ENCODE data around the gene FANCC. TPM values are rescaled to one million over a fixed set of nuclear protein-coding genes. Genes with fewer than 3 reads are reported as not detected.
"Not testable (repeated sequence)": the region's sequence is repeated elsewhere in the genome, so short reads cannot be mapped to it uniquely, and the experiment has no call there.

The FANCC gene
- total and polyA plus RNA-seq, 4 donors = 8.3 to 32.4 (median 11.5) TPM

DNA sequence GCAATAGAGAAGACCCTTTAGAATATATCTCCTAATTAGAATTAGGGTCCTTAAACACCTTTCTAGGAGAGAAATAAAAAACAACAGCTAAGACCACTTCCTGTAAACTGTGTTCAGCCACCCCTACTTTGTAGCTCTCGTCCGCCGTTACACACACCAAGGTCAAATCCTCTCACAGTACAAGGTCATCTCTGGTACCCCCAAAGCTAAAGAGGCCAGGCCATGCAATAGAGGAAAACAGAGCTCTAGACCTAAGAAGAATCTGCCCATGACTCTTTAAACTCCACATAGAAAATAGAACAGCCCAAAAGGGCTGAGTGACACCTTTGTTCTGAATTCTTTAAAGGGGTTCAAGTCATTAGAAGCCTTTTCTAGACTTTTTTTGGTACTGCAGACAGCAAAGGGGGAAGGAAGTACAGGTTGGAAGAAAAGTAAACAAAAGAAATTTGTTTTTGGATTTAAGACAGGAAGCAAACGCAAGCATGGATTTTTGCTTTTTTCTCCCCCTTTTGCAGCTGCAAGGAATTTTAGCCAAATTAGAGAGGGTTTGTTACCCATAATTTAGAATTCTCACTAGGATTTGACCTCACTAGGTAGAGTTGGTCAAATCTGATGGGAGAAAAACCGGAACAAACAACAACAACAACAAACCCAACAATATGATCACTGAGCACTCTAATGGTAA, 13.4 kb upstream of the FANCC start:
- Histone ChIP-seq H3K27me3 (ENCODE audit: control insufficient read depth in 4 of 4, insufficient read depth in 4 of 4, low read length in 3 of 4) (no peaks in the 10 kb centered on the region), H3K9me3 (ENCODE audit: control insufficient read depth in 4 of 4, low read length in 3 of 4) (no peaks in the 10 kb centered on the region), H3K36me3 (ENCODE audit: control insufficient read depth in 4 of 4, insufficient read depth in 3 of 4, low read depth in 1 of 4, low read length in 3 of 4) (no peaks in the 10 kb centered on the region), H3K4me1 (ENCODE audit: control insufficient read depth in 4 of 4, insufficient read depth in 4 of 4, low read length in 3 of 4) (no peaks in the 10 kb centered on the region), H3K4me3 (ENCODE audit: low read depth in 1 of 3, low read length in 3 of 3) (no peak overlapping the region), H3K27ac (ENCODE audit: low read depth in 1 of 2, low read length in 2 of 2) (no peak overlapping the region), H3K9ac (ENCODE audit: low read depth in 1 of 2, low read length in 2 of 2) (no peak overlapping the region)
- 85% methylated on average over 5 of the region's 5 CpGs for whole genome bisulfite sequencing
- DNase-seq (ENCODE audit: low spot score) = no peak
- TF ChIP-seq FOXA2 (IDR thresholded peaks at IDR 0.05) = no peak
- no peak for TF ChIP-seq YY1 (IDR thresholded peaks at IDR 0.05)
- no peak for TF ChIP-seq RXRA (IDR thresholded peaks at IDR 0.05)
- TF ChIP-seq EGR1 (IDR thresholded peaks at IDR 0.05; ENCODE audit: low read depth in 2 of 2) = no peak
- TF ChIP-seq, protein P1, sequence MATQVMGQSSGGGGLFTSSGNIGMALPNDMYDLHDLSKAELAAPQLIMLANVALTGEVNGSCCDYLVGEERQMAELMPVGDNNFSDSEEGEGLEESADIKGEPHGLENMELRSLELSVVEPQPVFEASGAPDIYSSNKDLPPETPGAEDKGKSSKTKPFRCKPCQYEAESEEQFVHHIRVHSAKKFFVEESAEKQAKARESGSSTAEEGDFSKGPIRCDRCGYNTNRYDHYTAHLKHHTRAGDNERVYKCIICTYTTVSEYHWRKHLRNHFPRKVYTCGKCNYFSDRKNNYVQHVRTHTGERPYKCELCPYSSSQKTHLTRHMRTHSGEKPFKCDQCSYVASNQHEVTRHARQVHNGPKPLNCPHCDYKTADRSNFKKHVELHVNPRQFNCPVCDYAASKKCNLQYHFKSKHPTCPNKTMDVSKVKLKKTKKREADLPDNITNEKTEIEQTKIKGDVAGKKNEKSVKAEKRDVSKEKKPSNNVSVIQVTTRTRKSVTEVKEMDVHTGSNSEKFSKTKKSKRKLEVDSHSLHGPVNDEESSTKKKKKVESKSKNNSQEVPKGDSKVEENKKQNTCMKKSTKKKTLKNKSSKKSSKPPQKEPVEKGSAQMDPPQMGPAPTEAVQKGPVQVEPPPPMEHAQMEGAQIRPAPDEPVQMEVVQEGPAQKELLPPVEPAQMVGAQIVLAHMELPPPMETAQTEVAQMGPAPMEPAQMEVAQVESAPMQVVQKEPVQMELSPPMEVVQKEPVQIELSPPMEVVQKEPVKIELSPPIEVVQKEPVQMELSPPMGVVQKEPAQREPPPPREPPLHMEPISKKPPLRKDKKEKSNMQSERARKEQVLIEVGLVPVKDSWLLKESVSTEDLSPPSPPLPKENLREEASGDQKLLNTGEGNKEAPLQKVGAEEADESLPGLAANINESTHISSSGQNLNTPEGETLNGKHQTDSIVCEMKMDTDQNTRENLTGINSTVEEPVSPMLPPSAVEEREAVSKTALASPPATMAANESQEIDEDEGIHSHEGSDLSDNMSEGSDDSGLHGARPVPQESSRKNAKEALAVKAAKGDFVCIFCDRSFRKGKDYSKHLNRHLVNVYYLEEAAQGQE (IDR thresholded peaks at IDR 0.05) = no peak
- no peak for TF ChIP-seq GABPA (IDR thresholded peaks at IDR 0.05 in 1 of 2, conservative IDR thresholded peaks at IDR 0.05 in 1 of 2)
- TF ChIP-seq RAD21 (IDR thresholded peaks at IDR 0.05) = no peak
- TF ChIP-seq, protein P2, sequence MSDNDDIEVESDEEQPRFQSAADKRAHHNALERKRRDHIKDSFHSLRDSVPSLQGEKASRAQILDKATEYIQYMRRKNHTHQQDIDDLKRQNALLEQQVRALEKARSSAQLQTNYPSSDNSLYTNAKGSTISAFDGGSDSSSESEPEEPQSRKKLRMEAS (IDR thresholded peaks at IDR 0.05) = no peak
- TF ChIP-seq, protein P3, sequence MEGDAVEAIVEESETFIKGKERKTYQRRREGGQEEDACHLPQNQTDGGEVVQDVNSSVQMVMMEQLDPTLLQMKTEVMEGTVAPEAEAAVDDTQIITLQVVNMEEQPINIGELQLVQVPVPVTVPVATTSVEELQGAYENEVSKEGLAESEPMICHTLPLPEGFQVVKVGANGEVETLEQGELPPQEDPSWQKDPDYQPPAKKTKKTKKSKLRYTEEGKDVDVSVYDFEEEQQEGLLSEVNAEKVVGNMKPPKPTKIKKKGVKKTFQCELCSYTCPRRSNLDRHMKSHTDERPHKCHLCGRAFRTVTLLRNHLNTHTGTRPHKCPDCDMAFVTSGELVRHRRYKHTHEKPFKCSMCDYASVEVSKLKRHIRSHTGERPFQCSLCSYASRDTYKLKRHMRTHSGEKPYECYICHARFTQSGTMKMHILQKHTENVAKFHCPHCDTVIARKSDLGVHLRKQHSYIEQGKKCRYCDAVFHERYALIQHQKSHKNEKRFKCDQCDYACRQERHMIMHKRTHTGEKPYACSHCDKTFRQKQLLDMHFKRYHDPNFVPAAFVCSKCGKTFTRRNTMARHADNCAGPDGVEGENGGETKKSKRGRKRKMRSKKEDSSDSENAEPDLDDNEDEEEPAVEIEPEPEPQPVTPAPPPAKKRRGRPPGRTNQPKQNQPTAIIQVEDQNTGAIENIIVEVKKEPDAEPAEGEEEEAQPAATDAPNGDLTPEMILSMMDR (IDR thresholded peaks at IDR 0.05; ENCODE audit: low read depth, low read length, missing input control) = no peak
- TF ChIP-seq, protein P4, sequence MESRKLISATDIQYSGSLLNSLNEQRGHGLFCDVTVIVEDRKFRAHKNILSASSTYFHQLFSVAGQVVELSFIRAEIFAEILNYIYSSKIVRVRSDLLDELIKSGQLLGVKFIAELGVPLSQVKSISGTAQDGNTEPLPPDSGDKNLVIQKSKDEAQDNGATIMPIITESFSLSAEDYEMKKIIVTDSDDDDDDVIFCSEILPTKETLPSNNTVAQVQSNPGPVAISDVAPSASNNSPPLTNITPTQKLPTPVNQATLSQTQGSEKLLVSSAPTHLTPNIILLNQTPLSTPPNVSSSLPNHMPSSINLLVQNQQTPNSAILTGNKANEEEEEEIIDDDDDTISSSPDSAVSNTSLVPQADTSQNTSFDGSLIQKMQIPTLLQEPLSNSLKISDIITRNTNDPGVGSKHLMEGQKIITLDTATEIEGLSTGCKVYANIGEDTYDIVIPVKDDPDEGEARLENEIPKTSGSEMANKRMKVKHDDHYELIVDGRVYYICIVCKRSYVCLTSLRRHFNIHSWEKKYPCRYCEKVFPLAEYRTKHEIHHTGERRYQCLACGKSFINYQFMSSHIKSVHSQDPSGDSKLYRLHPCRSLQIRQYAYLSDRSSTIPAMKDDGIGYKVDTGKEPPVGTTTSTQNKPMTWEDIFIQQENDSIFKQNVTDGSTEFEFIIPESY (IDR thresholded peaks at IDR 0.05) = no peak

DNA sequence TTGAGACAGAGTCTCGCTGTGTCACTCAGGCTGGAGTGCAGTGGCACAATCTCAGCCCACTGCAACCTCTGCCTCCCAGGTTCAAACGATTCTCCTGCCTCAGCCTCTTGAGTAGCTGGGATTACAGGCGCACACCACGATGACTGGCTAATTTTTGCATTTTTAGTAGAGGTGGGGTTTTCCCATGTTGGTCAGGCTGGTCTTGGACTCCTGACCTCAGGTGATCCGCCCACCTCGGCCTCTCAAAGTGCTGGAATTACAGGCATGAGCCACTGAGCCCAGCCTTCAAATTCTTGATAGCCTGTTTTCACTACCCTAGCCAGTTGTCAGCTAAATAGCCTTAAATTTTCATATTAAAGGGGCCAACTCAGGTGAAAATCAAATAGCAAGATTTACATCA, 11.6 kb upstream of the FANCC start:
- not testable (repeated sequence) for DNase-seq (ENCODE audit: low spot score); H3K9ac ChIP-seq (ENCODE audit: low read depth in 1 of 2, low read length in 2 of 2); H3K36me3 ChIP-seq (ENCODE audit: control insufficient read depth in 4 of 4, insufficient read depth in 3 of 4, low read depth in 1 of 4, low read length in 3 of 4); H3K9me3 ChIP-seq (ENCODE audit: control insufficient read depth in 4 of 4, low read length in 3 of 4); H3K4me1 ChIP-seq (ENCODE audit: control insufficient read depth in 4 of 4, insufficient read depth in 4 of 4, low read length in 3 of 4); H3K27me3 ChIP-seq (ENCODE audit: control insufficient read depth in 4 of 4, insufficient read depth in 4 of 4, low read length in 3 of 4); H3K4me3 ChIP-seq (ENCODE audit: low read depth in 1 of 3, low read length in 3 of 3); H3K27ac ChIP-seq (ENCODE audit: low read depth in 1 of 2, low read length in 2 of 2)
- peak in 1 of 2 donors; percentile 10 for TF ChIP-seq HNF4A (conservative IDR thresholded peaks at IDR 0.05)
- 59% methylated on average over 6 of the region's 6 CpGs for WGBS

Measured in liver (tissue), 9 donors.